ENCODE measurements around the gene PIK3R1. TPM values are rescaled to one million over a fixed set of nuclear protein-coding genes. Genes with fewer than 3 reads are reported as not detected.

Gene PIK3R1
- polyA plus RNA-seq, 1 donor (not counting 4 experiments of a cell fraction or from before 2014, with no cell fraction given) = 16.7 TPM

DNA sequence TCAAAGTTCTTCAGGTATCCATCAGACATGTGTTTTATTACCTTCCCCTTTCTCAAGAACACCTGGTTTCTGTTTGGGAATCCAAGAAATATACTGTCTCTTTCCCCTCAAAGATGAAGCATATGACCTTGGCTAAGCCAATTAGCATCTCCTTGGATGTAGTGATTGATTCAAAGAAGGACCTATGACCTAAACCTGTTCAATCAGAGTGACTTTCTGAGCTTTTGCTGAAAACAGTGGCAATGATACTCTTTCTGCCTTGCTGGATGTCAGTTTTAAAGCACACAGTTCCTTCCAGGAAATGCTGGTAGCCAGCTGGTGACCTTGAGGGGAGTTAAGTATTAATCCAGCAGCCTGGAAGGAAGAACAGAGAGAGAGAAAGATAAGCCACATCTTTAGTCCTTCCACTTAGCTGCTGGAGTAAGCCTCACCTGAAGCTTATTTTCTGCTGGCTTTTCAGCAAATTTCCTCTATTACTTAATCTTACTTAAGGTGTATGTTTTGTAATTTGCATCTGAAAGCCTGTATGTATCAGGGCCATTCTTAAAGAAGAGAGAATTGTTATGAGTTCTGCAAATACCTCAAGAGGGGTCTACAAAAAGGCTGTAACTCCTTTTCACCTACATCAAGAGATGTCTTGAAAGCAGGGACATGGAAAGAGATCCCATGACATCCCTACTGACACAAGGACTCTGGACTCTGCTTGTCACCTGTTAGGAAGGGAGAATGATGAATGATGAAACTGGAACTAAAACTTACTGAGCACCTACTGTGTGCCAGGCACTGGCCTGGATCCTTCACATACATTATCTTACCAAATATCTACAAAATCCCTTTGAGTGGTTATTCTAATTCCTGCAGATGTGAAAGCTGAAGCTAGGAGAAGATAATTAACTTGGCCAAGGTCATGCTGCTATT is 35.2 kb upstream of the PIK3R1 start:
- no peak for TF ChIP-seq EZH2 (IDR thresholded peaks at IDR 0.05; ENCODE audit: low read length)
- TF ChIP-seq, protein P1, sequence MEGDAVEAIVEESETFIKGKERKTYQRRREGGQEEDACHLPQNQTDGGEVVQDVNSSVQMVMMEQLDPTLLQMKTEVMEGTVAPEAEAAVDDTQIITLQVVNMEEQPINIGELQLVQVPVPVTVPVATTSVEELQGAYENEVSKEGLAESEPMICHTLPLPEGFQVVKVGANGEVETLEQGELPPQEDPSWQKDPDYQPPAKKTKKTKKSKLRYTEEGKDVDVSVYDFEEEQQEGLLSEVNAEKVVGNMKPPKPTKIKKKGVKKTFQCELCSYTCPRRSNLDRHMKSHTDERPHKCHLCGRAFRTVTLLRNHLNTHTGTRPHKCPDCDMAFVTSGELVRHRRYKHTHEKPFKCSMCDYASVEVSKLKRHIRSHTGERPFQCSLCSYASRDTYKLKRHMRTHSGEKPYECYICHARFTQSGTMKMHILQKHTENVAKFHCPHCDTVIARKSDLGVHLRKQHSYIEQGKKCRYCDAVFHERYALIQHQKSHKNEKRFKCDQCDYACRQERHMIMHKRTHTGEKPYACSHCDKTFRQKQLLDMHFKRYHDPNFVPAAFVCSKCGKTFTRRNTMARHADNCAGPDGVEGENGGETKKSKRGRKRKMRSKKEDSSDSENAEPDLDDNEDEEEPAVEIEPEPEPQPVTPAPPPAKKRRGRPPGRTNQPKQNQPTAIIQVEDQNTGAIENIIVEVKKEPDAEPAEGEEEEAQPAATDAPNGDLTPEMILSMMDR (optimal IDR thresholded peaks at IDR 0.05 in 1 of 3, IDR thresholded peaks at IDR 0.05 in 1 of 3, conservative IDR thresholded peaks at IDR 0.05 in 1 of 3; ENCODE audit: extremely low read depth in 1 of 3, insufficient read depth in 2 of 3, low read length in 3 of 3) = no peak
- Histone ChIP-seq H3K9me3 (ENCODE audit: control insufficient read depth, low read depth, low read length) (no peaks in the 10 kb centered on the region), H3K9me1 (ENCODE audit: control insufficient read depth, extremely low read depth, insufficient read depth, low read length) (no peaks in the 10 kb centered on the region), H3K27ac (ENCODE audit: control insufficient read depth, insufficient read depth, low read length) (no peak overlapping the region), H3K79me2 (ENCODE audit: control insufficient read depth, insufficient read depth, low read length) (no peaks in the 10 kb centered on the region), H3K36me3 (ENCODE audit: control insufficient read depth in 2 of 2, extremely low read depth in 1 of 2, insufficient read depth in 2 of 2, low read length in 2 of 2) (no peaks in the 10 kb centered on the region), H3K4me1 (ENCODE audit: control insufficient read depth, extremely low read depth, insufficient read depth, low read length) (peaks cover 12% of the 10 kb centered on the region), H4K20me1 (ENCODE audit: control insufficient read depth, extremely low read depth, insufficient read depth, low read length) (no peaks in the 10 kb centered on the region), H3K27me3 (ENCODE audit: control insufficient read depth, extremely low read depth, insufficient read depth, low read length) (no peaks in the 10 kb centered on the region), H3K9ac (ENCODE audit: control insufficient read depth, extremely low read depth, insufficient read depth, low read length) (no peak overlapping the region), H2AFZ (ENCODE audit: control insufficient read depth, low read length) (no peak overlapping the region), H3K4me3 (ENCODE audit: control insufficient read depth in 2 of 3, extremely low read depth in 1 of 3, insufficient read depth in 2 of 3, low read depth in 1 of 3, low read length in 3 of 3) (no peak overlapping the region), H3K4me2 (ENCODE audit: control insufficient read depth, extremely low read depth, insufficient read depth, low read depth, low read length) (no peak overlapping the region)
- FAIRE-seq (no peak), DNase-seq (ENCODE audit: low read depth, low spot score) (no peak)
- dilution Hi-C loops (cut with MboI; ENCODE audit: extremely low pct_ligation_motif_present, low sequenced_read_pairs) = no loop called here

DNA sequence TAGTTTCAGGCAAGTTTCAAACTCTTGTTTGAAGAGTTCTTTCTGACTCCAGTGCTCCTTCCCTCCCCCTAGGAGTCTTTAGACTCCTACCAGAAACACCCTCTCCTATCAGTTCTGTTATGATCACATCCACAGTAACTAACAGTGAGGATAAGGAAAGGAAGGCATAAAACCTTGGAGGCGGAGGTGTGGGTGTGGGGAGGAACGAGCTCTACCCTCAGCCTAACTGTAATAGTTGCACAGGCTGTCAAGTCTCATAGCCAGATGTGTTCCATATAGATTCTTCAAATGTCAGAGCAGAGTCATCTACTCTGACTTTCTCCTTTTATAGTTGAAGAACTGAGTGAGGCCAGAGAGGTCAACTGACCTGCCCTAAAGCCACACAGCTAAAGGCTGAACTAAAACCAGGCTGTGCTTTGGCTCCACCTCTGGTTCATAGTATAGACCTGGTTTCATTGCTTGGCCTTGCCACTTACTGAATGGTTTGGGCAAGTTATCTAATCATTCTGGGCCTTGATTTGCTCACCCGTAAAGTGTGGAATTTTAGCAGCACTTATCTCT is 34.4 kb upstream of the PIK3R1 start:
- H3K4me1 ChIP-seq (ENCODE audit: control insufficient read depth, extremely low read depth, insufficient read depth, low read length) = peaks cover 12% of the 10 kb centered on the region
- H2AFZ ChIP-seq (ENCODE audit: control insufficient read depth, low read length) = no peak overlapping the region
- no peaks in the 10 kb centered on the region for H3K79me2 ChIP-seq (ENCODE audit: control insufficient read depth, insufficient read depth, low read length)
- no peaks in the 10 kb centered on the region for H3K9me3 ChIP-seq (ENCODE audit: control insufficient read depth, low read depth, low read length)
- H3K36me3 ChIP-seq (ENCODE audit: control insufficient read depth in 2 of 2, extremely low read depth in 1 of 2, insufficient read depth in 2 of 2, low read length in 2 of 2) = no peaks in the 10 kb centered on the region
- TF ChIP-seq, protein P1 (optimal IDR thresholded peaks at IDR 0.05 in 1 of 3, IDR thresholded peaks at IDR 0.05 in 1 of 3, conservative IDR thresholded peaks at IDR 0.05 in 1 of 3; ENCODE audit: extremely low read depth in 1 of 3, insufficient read depth in 2 of 3, low read length in 3 of 3) = no peak
- H4K20me1 ChIP-seq (ENCODE audit: control insufficient read depth, extremely low read depth, insufficient read depth, low read length) = no peaks in the 10 kb centered on the region
- H3K27me3 ChIP-seq (ENCODE audit: control insufficient read depth, extremely low read depth, insufficient read depth, low read length) = no peaks in the 10 kb centered on the region
- dilution Hi-C loops (cut with MboI; ENCODE audit: extremely low pct_ligation_motif_present, low sequenced_read_pairs) = no loop called here
- no peak overlapping the region for H3K27ac ChIP-seq (ENCODE audit: control insufficient read depth, insufficient read depth, low read length)
- FAIRE-seq = peak; percentile 29
- DNase-seq (ENCODE audit: low read depth, low spot score) = no peak
- no peaks in the 10 kb centered on the region for H3K9me1 ChIP-seq (ENCODE audit: control insufficient read depth, extremely low read depth, insufficient read depth, low read length)
- H3K4me3 ChIP-seq (ENCODE audit: control insufficient read depth in 2 of 3, extremely low read depth in 1 of 3, insufficient read depth in 2 of 3, low read depth in 1 of 3, low read length in 3 of 3) = no peak overlapping the region
- H3K4me2 ChIP-seq (ENCODE audit: control insufficient read depth, extremely low read depth, insufficient read depth, low read depth, low read length) = no peak overlapping the region
- no peak overlapping the region for H3K9ac ChIP-seq (ENCODE audit: control insufficient read depth, extremely low read depth, insufficient read depth, low read length)

All from keratinocyte (primary cell).